Aortic smooth muscle cell (primary cell): ENCODE data around the gene OR2AE1. TPM values are rescaled to one million over a fixed set of nuclear protein-coding genes. Genes with fewer than 3 reads are reported as not detected.

Experiments used
- total RNA-seq: library from RNA; depleted of rRNA; stranded (reverse); fragments of >200 nt; gene quantifications from 2 replicates; pipeline ENCODE4 v1.2.3, GENCODE V29; 2014

OR2AE1 gene, protein sequence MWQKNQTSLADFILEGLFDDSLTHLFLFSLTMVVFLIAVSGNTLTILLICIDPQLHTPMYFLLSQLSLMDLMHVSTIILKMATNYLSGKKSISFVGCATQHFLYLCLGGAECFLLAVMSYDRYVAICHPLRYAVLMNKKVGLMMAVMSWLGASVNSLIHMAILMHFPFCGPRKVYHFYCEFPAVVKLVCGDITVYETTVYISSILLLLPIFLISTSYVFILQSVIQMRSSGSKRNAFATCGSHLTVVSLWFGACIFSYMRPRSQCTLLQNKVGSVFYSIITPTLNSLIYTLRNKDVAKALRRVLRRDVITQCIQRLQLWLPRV
- 0.26 and 0.44 TPM in 2 replicates for total RNA-seq

DNA sequence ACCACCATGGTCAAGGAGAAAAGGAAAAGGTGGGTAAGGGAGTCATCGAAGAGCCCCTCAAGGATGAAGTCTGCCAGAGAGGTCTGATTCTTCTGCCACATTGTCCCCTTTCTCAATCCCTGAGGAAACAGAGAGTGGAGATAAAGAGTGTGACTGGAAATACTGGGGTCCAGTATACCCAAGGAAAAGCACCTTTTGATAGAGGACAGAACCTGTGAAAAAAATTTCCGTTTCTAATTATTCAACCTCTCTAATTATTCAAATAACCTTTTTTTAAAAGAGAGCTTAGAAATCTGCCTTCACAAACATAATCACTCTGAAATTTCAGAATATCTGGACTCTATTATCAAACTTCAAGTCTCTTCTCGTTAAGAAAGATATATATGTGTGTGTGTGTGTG, at the start of gene OR2AE1:
Gene OR2AE1, minus strand, starts transcription at position 101 of the 400 bp plus-strand sequence. Its CDS starts 0 bp downstream, at position 101.

DNA sequence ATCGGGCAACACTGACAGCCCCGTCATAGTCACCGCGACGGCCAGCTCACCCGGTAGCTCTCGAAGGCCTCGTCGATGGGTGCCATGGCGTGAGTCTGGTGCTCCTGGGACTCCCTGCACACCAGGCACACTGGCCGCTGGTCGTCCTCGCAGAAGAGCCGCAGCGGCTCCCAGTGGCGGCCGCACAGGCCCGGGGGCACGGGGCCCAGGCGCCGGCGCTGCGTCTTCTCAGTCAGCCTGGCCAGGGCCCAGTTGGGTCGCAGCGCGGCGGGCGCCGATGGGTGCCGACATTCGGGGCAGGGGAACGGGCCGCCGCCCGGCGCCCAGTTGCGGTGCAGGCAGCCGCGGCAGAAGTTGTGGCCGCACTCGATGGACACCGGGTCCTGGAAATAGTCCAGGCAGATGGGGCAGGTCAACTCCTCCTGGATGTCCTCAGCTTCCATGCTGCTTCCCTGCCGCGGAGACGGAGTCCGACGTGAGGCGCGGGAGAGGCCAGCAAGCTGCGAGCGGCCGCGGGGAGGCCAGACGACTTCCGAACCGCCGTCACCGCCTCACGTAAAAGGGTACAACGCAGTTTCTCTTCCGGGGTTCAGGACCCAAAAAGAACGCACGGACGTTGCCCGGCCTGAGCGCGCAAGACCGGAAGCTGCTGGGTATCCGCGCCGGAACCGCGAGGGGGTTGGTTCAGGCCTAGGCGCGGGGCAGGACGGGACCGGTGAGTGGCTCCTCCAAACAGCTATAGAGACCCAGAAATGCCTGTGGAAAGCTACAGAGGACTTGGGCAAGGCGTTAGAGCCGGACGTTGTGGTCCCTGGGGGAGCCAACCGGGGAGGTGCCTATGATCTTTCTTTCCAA, 42.4 kb upstream of the OR2AE1 start, which contains the start of gene TRIM4:
Gene TRIM4, minus strand, starts transcription at position 572 of the 855 bp plus-strand sequence. Its CDS starts 129 bp downstream, at position 443.

Other genes with a start within 250 kb of the OR2AE1 start
- not detected in 2 replicates for gene CYP3A5, start 197.0 kb downstream of the OR2AE1 start, total RNA-seq
- not detected in 2 replicates for gene CYP3A7, start 141.8 kb downstream of the OR2AE1 start, total RNA-seq
- gene CYP3A4, start 92.8 kb downstream of the OR2AE1 start, total RNA-seq: not detected in 2 replicates
- gene CYP3A43, start 49.0 kb downstream of the OR2AE1 start, total RNA-seq: not detected in 2 replicates
- 22.4 and 24.7 TPM in 2 replicates for gene TRIM4, start 42.5 kb upstream of the OR2AE1 start, total RNA-seq
- gene GJC3, start 52.6 kb upstream of the OR2AE1 start, total RNA-seq: not detected in 2 replicates
- 0.13 TPM in 1 of 2 replicates, not detected in the other for gene AZGP1, start 99.0 kb upstream of the OR2AE1 start, total RNA-seq
- 33.3 and 42.2 TPM in 2 replicates for gene ZKSCAN1, start 138.6 kb upstream of the OR2AE1 start, total RNA-seq
- 8.8 and 10.7 TPM in 2 replicates for gene ZSCAN21, start 172.7 kb upstream of the OR2AE1 start, total RNA-seq
- 17.7 and 22.3 TPM in 2 replicates for gene ZNF3, start 204.7 kb upstream of the OR2AE1 start, total RNA-seq
- gene COPS6, start 211.9 kb upstream of the OR2AE1 start, total RNA-seq: 120 TPM in 2 replicates
- 48.7 and 92.6 TPM in 2 replicates for gene MCM7, start 224.4 kb upstream of the OR2AE1 start, total RNA-seq
- 24.2 and 24.6 TPM in 2 replicates for gene AP4M1, start 224.6 kb upstream of the OR2AE1 start, total RNA-seq
- gene TAF6, start 242.3 kb upstream of the OR2AE1 start, total RNA-seq: 22.3 and 25.1 TPM in 2 replicates
- 35.3 and 43.7 TPM in 2 replicates for gene CNPY4, start 242.6 kb upstream of the OR2AE1 start, total RNA-seq
- 2.5 and 3.2 TPM in 2 replicates for gene MBLAC1, start 249.9 kb upstream of the OR2AE1 start, total RNA-seq